Stimulated activated CD4-positive, alpha-beta T cell treated with anti-CD3 and anti-CD28 coated beads, Interleukin-12 subunit alpha, Interleukin-12 subunit beta, amount 100 ng/mL, for 48 hours (primary cell): Measurements from ENCODE around the gene SPAG7.
"Not testable (repeated sequence)": the region's sequence is repeated elsewhere in the genome, so short reads cannot be mapped to it uniquely, and the experiment has no call there.

ENCODE experiments used
- DNase-seq, 3 donors: peaks; one replicate each; pipeline ENCODE4 v3.0.0-alpha.2; 2020; ENCODE audit warnings: low read depth in 2 of 3, low spot score in 1 of 3

SPAG7 gene

DNA sequence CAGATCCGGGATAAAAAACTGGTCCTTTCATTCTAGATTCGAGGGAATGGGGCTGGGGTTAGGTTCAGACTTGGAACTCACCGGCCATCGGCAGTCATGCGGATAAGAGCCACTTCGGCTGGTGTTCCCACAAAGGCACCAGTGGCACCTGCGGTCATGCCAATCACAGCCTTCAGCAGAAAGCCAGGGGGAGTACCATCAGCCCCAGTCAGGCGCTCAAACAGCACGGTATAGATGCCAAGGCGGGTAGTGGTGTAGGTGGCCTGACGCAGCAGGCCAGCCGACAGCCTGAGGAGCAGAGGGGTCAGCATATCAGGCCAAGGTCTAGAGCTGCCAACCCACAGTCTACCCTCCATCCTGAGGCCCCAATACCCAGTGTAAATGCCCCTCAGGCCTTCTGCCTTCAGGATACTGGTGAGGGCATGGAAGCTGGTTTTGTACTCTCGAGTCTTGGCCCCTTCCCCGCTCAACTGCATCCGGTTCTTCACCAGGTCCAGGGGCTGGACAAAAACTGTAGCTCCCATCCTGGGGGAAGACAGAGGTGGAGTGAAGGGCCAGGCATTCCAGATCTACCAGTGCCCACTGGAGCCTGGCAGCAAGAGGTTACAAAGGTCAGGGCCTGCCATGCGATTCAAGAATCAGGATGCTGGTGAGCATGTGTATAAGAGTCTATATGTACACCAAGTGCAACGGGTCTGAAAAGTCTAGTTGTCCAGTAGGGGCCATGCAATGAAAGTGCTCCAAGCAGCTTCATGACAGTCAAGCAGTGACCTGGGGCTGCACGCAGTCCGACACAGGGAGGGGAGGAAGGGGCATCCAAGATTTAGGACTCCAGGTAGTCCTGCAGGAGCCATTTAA is 28.7 kb downstream of the SPAG7 start:
- DNase-seq = no peak

- no peak for DNase-seq
These were observed 29.5 kb downstream of the SPAG7 start for GRCh38 chr17:4938069-4938491.

GRCh38 chr17:4937553-4937952 is 30.1 kb downstream of the SPAG7 start:
- DNase-seq = no peak

GRCh38 chr17:4936436-4936835 is 31.2 kb downstream of the SPAG7 start:
- no peak for DNase-seq

DNA sequence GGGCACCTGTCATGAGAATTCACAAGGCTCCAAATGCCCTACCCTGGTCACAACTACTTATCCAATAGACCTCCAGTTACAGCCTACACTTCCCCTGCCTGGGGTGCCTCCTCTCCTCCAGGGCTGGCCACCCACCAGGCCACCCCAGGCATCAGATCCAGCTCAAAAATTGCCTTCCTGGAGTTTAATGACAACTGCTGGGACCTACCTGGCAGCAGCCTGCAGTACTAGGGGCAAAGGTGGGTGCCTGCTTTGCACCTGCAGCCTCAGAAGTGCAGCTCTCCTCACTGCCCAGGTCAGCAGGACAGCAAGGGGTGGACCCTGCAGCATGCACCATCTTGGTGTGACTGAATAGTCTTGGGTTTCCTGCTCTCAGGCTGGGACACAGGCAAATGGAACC is 32.0 kb downstream of the SPAG7 start:
- no peak for DNase-seq

GRCh38 chr17:4934173-4934979 is 33.2 kb downstream of the SPAG7 start:
- no peak for DNase-seq

DNA sequence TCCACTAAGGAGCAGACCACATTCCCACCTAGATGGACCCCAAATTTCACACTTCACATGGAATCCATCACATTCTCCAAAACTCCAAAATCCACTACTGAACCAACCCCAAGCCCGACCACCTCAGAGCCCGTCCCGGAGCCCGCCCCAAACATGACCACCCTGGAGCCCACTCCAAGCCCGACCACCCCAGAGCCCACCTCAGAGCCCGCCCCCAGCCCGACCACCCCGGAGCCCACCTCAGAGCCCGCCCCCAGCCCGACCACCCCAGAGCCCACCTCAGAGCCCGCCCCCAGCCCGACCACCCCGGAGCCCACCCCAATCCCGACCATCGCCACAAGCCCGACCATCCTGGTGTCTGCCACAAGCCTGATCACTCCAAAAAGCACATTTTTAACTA is 34.0 kb downstream of the SPAG7 start:
- no peak for DNase-seq

DNA sequence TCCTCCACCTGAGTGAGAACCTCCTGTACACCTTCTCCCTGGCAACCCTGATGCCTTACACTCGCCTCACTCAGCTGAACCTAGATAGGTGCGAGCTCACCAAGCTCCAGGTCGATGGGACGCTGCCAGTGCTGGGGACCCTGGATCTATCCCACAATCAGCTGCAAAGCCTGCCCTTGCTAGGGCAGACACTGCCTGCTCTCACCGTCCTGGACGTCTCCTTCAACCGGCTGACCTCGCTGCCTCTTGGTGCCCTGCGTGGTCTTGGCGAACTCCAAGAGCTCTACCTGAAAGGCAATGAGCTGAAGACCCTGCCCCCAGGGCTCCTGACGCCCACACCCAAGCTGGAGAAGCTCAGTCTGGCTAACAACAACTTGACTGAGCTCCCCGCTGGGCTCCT is 34.9 kb downstream of the SPAG7 start:
- no peak for DNase-seq

GRCh38 chr17:4931963-4932362 is 35.7 kb downstream of the SPAG7 start, which contains the start of gene GP1BA:
Gene GP1BA, plus strand, starts transcription at chr17:4932277. Its CDS starts 328 bp downstream, at chr17:4932605.
- DNase-seq = no peak

GRCh38 chr17:4928881-4929280 is 38.7 kb downstream of the SPAG7 start:
- DNase-seq = no peak

DNA sequence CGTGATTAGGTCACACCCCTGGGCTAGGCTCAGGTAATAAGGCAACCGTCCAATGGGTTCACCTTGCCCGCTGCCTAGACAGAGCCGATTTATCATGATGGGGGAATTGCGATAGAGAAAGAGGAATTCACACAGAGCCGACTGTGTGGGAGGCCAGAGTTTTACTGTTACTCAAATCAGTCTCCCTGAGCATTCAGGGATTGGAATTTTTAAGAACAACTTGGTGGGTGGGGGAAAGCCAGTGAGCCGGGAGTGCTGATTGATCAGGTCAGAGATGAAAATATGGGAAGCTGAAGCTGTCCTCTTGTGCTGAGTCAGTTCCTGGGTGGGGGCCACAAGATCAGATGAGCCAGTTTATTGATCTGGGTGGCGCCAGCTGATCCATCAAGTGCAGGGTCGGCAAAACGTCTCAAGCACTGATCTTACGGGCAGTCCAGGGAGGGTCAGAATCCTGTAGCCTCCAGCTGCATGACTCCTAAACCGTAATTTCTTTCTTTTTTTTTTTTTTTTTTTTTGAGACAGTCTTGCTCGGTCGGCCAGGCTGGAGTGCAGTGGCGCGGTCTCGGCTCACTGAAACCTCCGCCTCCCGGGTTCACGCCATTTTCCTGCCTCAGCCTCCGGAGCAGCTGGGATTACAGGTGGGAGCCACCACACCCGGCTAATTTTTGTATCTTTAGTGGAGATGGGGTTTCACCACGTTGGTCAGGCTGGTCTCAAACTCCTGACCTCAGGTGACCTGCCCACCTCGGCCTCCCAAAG is 40.9 kb downstream of the SPAG7 start:
- DNase-seq = not testable (repeated sequence)

DNA sequence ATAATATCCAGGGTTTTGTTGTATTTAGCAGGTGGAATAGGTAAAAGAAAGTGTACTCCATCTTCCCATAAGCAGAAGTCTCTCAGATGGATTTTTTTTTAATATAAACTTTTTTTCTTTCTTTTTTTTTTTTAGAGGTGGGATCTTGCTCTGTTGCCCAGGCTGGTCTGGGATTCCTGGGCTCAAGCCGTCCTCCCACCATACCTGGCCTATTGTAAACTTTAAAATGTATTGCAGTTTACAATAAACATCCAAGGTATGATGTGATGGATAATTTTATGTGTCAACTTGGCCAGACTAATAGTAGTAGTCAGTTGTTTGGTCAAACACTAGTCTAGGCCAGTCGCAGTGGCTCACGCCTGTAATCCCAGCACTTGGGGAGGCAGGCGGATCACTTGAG is 46.3 kb downstream of the SPAG7 start:
- no peak for DNase-seq

DNA sequence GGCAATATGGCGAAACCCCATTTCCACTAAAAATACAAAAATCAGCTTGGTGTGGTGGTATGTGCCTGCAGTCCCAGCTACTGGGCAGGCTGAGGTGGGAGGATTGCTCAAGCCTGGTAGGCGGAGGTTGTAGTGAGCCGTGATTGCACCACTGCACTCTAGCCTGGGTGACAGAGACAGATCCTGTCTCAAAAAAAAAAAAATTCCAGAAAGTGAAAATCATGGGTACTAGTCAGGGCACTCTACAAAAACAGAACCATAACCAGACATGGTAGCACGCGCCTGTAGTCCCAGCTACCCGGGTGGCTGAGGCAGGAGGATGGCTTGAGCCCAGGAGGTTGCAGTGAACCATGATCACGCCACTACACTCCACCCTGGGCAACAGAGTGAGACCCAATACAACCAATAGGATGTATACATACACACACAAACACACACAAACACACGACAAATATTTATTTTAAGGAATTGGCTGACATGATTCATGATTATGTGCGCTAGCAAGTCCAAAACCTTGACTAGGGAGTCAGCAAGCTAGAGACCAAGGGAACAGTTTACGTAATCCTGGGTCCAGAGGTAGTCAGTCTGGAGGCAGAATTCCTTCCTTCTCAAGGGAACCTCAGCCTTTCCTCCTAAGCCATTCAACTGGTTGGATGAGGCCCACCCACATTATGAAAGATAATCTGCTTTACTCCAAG is 47.1 kb downstream of the SPAG7 start:
- DNase-seq = no peak

DNA sequence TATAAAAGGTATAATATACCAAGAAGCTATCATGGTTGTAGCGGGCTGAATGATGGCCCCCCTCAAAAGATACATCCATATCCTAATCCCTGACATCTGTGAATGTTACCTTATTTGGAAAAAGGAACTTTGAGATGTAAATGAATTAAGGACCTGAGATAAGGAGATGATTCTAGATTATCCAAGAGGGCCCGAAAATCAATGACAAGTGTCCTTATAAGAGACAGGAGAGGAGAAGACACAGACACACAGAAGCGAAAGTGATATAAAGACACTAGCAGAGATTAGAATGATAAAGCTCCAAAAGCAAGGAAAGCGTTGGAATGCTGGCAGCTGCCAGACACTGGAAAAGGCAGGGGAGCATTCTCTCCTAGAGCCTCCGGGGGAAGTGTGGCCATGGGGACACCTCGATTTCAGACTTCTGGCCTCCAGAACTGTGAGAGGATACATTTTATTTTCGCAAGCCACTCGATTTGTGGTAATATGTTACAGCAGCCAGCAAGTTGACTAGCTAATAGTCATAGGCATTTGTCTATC is 48.0 kb downstream of the SPAG7 start:
- no peak for DNase-seq

GRCh38 chr17:4914551-4914950 is 53.1 kb downstream of the SPAG7 start:
- not testable (repeated sequence) for DNase-seq

- no peak for DNase-seq
These were observed 53.6 kb downstream of the SPAG7 start for GRCh38 chr17:4913994-4914393.
